IPS-11a (cell line): ENCODE measurements around the gene KEAP1.
"Not testable (repeated sequence)": the region's sequence is repeated elsewhere in the genome, so short reads cannot be mapped to it uniquely, and the experiment has no call there.

Experiments used
- H3K4me3 ChIP-seq: one replicate; pipeline ENCODE4 v1.5.1; 2013; ENCODE audit warnings: low read depth, low read length, control low read depth

The KEAP1 gene

DNA sequence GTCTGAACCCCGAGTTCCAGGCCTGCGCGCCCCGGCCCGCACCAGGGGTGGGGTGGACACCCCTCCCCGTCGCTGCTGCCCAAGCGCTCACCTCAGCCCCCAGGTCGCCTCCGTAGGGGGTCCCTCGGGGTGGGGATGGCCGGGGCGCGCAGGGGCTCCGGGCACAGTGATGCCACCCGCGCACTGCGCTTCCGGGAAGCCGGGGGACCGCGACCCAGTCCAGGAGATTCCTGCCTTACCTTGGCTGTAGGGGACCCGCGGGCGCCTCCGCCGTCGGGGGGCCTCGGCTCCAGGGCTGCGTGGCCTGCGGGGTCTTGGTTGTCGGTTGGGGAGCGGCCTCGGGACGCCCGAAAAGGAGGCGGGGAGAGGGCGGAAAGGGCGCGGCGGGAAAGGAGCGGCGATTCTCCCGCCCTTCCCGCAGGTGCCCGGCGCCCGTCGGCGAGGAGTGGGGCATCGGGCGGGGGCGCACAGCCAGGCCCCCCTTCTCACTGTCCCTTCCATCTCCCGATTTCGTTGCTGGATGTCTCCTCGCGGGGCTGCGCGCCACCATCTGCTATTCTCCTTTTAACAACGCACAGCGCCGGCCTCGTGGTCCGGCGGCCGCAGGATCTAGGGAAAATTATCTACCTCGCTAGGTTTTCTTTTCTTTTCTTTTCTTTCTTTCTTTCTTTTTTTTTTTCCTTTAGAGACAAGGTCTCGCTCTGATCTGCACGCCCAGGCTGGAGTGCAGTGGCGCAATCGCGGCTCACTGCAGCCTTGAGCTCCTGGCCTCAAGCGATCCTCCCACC, at the start of gene KEAP1:
TSS of gene KEAP1 (minus strand) at position 355 of the 788 bp plus-strand sequence. CDS start 3,323 bp downstream, outside the sequence.
- H3K4me3 ChIP-seq, result peak within 1 kb of the TSS; percentile 83

DNA sequence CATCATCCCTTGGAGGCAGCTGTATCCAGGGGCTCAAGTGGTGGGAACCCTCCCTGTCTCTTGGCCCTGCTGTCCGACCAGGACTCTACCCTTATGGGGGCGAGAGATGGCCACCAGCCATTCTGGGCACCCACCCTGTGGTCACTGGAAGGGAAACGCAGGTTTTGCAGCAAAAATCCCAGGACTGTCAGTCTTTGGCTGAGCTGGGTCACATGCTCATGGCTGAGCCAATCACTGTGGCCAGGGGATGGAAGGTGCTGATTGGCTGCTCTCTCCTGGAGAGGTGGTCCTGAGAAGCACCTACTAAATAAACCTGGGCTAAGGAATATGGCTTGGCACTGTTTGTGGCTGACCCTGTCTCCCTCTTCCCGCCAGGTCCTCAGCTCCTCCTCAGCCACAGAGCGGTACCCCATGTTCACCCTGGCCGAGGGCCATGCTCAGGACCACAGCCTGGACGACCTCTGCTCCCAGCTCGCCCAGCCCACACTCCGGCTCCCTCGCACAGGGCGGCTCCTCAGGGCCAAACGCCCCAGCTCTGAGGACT, 49.4 kb upstream of the KEAP1 start:
- no peak overlapping the region for H3K4me3 ChIP-seq

DNA sequence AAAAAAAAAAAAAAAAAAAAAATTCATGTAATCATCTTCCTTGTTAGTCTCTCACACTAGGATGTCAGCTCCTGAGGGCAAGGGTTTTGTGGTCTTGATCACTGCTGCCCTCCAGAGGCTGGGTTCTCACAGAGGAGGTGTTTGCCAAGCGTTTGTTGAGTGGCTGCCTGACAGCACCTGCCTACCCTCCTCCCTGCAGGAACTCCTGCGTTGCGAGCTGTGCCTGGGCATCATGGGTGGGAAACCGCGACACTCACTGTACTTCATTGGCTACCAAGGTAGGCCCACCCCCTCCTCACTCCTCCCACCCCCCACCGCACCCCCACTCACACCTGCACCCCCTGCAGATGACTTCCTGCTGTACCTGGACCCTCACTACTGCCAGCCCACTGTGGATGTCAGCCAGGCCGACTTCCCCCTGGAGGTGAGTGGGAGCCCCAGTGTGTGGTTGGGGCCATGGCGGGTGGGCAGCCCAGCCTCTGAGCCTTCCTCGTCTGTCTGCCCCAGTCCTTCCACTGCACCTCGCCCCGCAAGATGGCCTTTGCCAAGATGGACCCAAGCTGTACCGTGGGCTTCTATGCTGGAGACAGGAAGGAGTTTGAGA, 48.6 kb upstream of the KEAP1 start:
- H3K4me3 ChIP-seq, result no peak overlapping the region

DNA sequence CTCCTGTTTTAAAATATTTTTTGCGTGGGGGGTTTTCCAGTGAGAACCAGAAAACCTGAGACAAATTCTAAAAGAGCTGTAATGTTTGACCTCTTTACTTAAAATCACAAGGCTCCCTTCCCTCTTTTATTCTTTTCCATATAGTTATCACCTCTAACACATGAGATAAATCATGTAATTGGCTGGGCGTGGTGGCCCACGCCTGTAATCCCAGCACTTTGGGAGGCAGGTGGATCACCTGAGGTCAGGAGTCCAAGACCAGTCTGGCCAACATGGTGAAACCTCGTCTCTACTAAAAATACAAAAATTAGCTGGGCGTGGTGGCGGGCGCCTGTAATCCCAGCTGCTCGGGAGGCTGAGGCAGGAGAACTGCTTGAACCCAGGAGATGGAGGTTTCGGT, 47.9 kb upstream of the KEAP1 start:
- not testable (repeated sequence) for H3K4me3 ChIP-seq

GRCh38 chr19:10550336-10550735, 47.2 kb upstream of the KEAP1 start:
- H3K4me3 ChIP-seq, result no peak overlapping the region

- no peak overlapping the region for H3K4me3 ChIP-seq
Observed at GRCh38 chr19:10549733-10550132, 46.6 kb upstream of the KEAP1 start.

- no peak overlapping the region for H3K4me3 ChIP-seq
Observed at GRCh38 chr19:10548746-10549276, 45.7 kb upstream of the KEAP1 start.

GRCh38 chr19:10546817-10547216, 43.7 kb upstream of the KEAP1 start:
- H3K4me3 ChIP-seq, result no peak overlapping the region

GRCh38 chr19:10544753-10545251, 41.6 kb upstream of the KEAP1 start:
- H3K4me3 ChIP-seq, result peak overlapping the region; percentile 78

DNA sequence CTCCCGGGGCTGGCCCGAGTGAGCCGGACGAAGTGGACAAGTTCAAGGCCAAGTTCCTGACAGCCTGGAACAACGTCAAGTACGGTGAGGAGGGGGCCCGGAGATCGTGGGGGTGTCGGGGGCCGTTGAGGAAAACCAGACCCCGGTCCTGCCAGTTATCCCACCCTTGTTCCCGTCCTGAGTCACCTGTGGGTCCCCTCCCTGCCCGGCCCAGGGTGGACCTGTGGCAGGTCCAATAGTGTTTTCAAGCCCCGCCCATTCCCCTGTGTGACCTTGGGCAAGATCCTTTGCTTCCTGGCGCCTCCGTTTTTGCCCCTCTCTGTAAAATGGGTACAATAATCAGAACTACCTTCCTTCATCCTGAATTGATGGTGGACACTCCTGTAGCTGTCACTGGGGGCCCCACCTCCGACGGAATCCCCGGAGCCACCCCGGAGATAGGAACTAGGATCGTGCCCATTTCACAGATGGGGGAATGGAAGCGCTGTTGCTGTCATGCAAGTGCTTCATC, 41.1 kb upstream of the KEAP1 start:
- peak overlapping the region; percentile 78 for H3K4me3 ChIP-seq

DNA sequence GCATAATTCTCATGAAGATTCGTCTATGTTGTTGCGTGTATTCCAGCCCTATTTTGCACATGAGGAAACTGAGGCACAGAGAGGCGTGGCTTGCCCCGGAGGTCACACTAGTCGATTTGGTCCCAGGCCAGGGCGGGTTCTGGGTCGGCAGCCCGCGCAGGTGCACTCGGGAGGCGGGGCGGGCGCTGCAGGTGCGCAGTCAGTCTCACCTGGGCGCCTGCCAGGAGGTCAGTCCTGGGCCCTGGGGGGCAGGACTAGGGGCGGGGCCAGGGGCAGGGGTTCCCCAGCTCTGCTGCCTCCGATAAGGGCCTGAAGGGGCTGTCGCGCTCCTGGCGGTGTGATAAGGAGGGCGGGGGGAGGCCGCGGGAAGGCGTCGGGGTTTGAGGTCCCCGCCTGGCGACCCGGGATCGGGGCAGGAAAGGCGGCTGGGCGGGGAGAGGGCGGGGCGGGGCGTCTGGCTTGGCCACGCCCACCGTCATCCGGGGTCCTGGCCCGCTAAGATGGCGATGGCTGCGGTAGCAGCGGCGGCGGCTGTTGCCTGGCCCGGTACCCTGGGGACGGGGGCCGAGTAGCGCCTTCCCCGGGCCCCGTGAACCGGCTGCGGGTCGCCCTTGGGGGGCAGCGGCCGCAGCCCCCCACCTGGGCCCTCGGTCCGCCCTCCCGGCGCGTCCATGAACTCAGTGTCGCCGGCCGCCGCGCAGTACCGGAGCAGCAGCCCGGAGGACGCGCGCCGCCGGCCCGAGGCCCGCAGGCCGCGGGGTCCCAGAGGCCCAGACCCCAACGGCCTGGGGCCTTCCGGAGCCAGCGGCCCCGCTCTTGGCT, 40.5 kb upstream of the KEAP1 start, which contains the start of gene ATG4D:
TSS of gene ATG4D (plus strand) at position 485 of the 822 bp plus-strand sequence. CDS start at position 672, 187 bp downstream.
- peak within 1 kb of the TSS; percentile 78 for H3K4me3 ChIP-seq

GRCh38 chr19:10543059-10543419, 39.9 kb upstream of the KEAP1 start:
- no peak overlapping the region for H3K4me3 ChIP-seq

- H3K4me3 ChIP-seq, result not testable (repeated sequence)
Observed at GRCh38 chr19:10539016-10539415, 35.9 kb upstream of the KEAP1 start.

GRCh38 chr19:10538204-10538983, 35.2 kb upstream of the KEAP1 start:
- H3K4me3 ChIP-seq, result no peak overlapping the region

GRCh38 chr19:10537668-10538067, 34.5 kb upstream of the KEAP1 start:
- H3K4me3 ChIP-seq, result no peak overlapping the region

DNA sequence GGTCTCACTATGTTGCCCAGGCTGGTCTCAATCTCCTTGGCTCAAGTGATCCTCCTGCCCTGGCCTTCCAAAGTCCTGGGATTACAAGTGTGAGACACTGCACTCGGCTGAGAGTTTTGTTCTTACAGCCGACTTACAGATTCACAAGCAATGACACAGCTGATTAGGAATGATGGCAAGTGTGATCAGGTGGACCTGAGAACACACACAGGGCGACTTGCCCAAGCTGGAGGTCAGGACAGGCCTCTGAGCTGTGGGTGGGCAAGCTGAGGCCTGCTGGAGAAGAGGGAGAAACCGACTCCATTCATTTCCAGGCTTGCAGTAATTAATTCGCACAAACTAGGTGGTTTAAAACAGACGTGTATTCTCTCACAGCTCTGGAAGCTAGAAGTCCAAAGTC, 32.5 kb upstream of the KEAP1 start:
- H3K4me3 ChIP-seq, result no peak overlapping the region

DNA sequence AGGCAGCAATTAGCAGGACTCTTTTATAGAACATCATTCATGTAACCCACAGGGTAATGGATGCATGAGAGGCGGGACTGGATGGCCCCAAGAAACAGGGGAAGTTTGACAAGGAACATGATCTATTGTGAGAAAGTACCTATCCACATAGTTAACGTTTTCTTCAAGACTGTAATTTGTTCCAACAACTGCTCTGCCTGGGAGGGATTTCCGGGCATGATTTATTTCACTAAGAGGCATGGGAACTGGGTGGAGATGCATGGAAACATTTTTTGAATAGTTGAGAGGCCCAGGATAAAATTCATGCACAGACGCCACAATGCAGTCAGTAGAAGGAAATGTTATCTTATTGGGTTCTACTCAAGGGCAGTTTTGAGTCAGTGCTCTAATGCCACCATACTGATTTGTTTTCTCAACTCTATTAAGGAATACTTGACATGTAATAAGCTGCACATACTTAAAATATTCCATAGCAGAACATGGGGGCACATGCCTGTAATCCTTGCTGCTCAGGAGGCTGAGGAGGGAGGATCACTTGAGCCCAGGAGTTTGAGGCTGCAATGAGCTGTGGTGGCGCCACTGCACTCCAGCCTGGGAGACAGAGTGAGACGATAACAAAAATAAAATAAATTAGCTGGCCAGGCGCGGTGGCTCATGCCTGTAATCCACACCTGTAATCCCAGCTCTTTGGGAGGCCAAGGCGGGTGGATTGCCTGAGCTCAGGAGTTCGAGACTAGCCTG, 30.7 kb upstream of the KEAP1 start:
- no peak overlapping the region for H3K4me3 ChIP-seq

- no peak overlapping the region for H3K4me3 ChIP-seq
Observed at GRCh38 chr19:10532457-10532856, 29.3 kb upstream of the KEAP1 start.

- H3K4me3 ChIP-seq, result not testable (repeated sequence)
Observed at GRCh38 chr19:10526887-10527286, 23.7 kb upstream of the KEAP1 start.
